Measurements from ENCODE around the gene GGN. TPM values are rescaled to one million over a fixed set of nuclear protein-coding genes. Genes with fewer than 3 reads are reported as not detected.
"Not testable (repeated sequence)": the region's sequence is repeated elsewhere in the genome, so short reads cannot be mapped to it uniquely, and the experiment has no call there.

GGN gene
- total RNA-seq (2014; rRNA removed; shearing (Covaris generic)) = 0.11 and 0.21 TPM in 2 replicates

- H3K27me3 ChIP-seq (ENCODE audit: control insufficient read depth, insufficient read depth, low read length) = peaks cover 20% of the 10 kb centered on the region
- peaks cover 6% of the 10 kb centered on the region for H3K36me3 ChIP-seq (replicated peaks; ENCODE audit: control insufficient read depth, insufficient read depth, low read length)
- H3K4me3 ChIP-seq (ENCODE audit: insufficient read depth, low read depth, low read length) = peak within 1 kb of the TSS; percentile 88
- DNase-seq = peak; percentile 99
These were observed at the start of gene GGN for GRCh38 chr19:38387550-38388348. Gene GGN (minus strand): TSS chr19:38388034. CDS start chr19:38387261, 773 bp downstream.

GRCh38 chr19:38437295-38437694 is 49.5 kb upstream of the GGN start:
- peaks cover 2% of the 10 kb centered on the region; the same call in 1 of the 2 replicates for H3K27me3 ChIP-seq (ENCODE audit: control insufficient read depth, insufficient read depth, low read length)
- H3K4me3 ChIP-seq (ENCODE audit: insufficient read depth, low read depth, low read length) = no peak overlapping the region
- H3K36me3 ChIP-seq (replicated peaks; ENCODE audit: control insufficient read depth, insufficient read depth, low read length) = 0 out of 2 replicates have a peak, but pooled peaks cover 1% of the 10 kb centered on the region
- DNase-seq = no peak

- peak overlapping the region; percentile 59 for H3K4me3 ChIP-seq (ENCODE audit: insufficient read depth, low read depth, low read length)
- DNase-seq = peak; percentile 96
- H3K27me3 ChIP-seq (ENCODE audit: control insufficient read depth, insufficient read depth, low read length) = peaks cover 2% of the 10 kb centered on the region; the same call in 1 of the 2 replicates
- H3K36me3 ChIP-seq (replicated peaks; ENCODE audit: control insufficient read depth, insufficient read depth, low read length) = 0 out of 2 replicates have a peak, but pooled peaks cover 1% of the 10 kb centered on the region
These were observed 46.8 kb upstream of the GGN start for GRCh38 chr19:38434549-38435051.

GRCh38 chr19:38433268-38433733 is 45.5 kb upstream of the GGN start, which contains the start of gene RYR1:
Gene RYR1 (plus strand): TSS chr19:38433691. CDS start chr19:38433830, 139 bp downstream.
- Histone ChIP-seq H3K27me3 (ENCODE audit: control insufficient read depth, insufficient read depth, low read length) (peaks cover 2% of the 10 kb centered on the region; the same call in 1 of the 2 replicates), H3K4me3 (ENCODE audit: insufficient read depth, low read depth, low read length) (peak within 1 kb of the TSS; percentile 59), H3K36me3 (replicated peaks; ENCODE audit: control insufficient read depth, insufficient read depth, low read length) (0 out of 2 replicates have a peak, but pooled peaks cover 1% of the 10 kb centered on the region)
- DNase-seq = peak; percentile 98

- Histone ChIP-seq H3K4me3 (ENCODE audit: insufficient read depth, low read depth, low read length) (no peak overlapping the region), H3K27me3 (ENCODE audit: control insufficient read depth, insufficient read depth, low read length) (peaks cover 2% of the 10 kb centered on the region; the same call in 1 of the 2 replicates), H3K36me3 (replicated peaks; ENCODE audit: control insufficient read depth, insufficient read depth, low read length) (no peaks in the 10 kb centered on the region)
- no peak for DNase-seq
These were observed 43.1 kb upstream of the GGN start for GRCh38 chr19:38430931-38431330.

- no peak overlapping the region for H3K4me3 ChIP-seq (ENCODE audit: insufficient read depth, low read depth, low read length)
- peaks cover 2% of the 10 kb centered on the region; the same call in 1 of the 2 replicates for H3K27me3 ChIP-seq (ENCODE audit: control insufficient read depth, insufficient read depth, low read length)
- no peak for DNase-seq
- H3K36me3 ChIP-seq (replicated peaks; ENCODE audit: control insufficient read depth, insufficient read depth, low read length) = no peaks in the 10 kb centered on the region
These were observed 42.0 kb upstream of the GGN start for GRCh38 chr19:38429811-38430156.

- peak; percentile 5 for DNase-seq
- peaks cover 2% of the 10 kb centered on the region; the same call in 1 of the 2 replicates for H3K27me3 ChIP-seq (ENCODE audit: control insufficient read depth, insufficient read depth, low read length)
- no peak overlapping the region for H3K4me3 ChIP-seq (ENCODE audit: insufficient read depth, low read depth, low read length)
These were observed 41.4 kb upstream of the GGN start for GRCh38 chr19:38429055-38429810.

GRCh38 chr19:38427035-38427677 is 39.3 kb upstream of the GGN start:
- not testable (repeated sequence) for DNase-seq; H3K4me3 ChIP-seq (ENCODE audit: insufficient read depth, low read depth, low read length); H3K27me3 ChIP-seq (ENCODE audit: control insufficient read depth, insufficient read depth, low read length); H3K36me3 ChIP-seq (replicated peaks; ENCODE audit: control insufficient read depth, insufficient read depth, low read length)

More at GRCh38 chr19:38429055-38429810, 41.4 kb upstream of the GGN start:
- no peaks in the 10 kb centered on the region for H3K36me3 ChIP-seq (replicated peaks; ENCODE audit: control insufficient read depth, insufficient read depth, low read length)

GRCh38 chr19:38425810-38426466 is 38.1 kb upstream of the GGN start, which contains the start of gene RASGRP4:
Gene RASGRP4 (minus strand): TSS chr19:38426219. CDS start chr19:38426091, 128 bp downstream.
- DNase-seq = peak; percentile 85

GRCh38 chr19:38425222-38425809 is 37.5 kb upstream of the GGN start:
- Histone ChIP-seq H3K27me3 (ENCODE audit: control insufficient read depth, insufficient read depth, low read length) (no peaks in the 10 kb centered on the region), H3K4me3 (ENCODE audit: insufficient read depth, low read depth, low read length) (peak overlapping the region; percentile 11; the same call in 1 of the 2 replicates), H3K36me3 (replicated peaks; ENCODE audit: control insufficient read depth, insufficient read depth, low read length) (no peaks in the 10 kb centered on the region)
- DNase-seq = peak; percentile 65

More at GRCh38 chr19:38425810-38426466, 38.1 kb upstream of the GGN start, which contains the start of gene RASGRP4:
- H3K4me3 ChIP-seq (ENCODE audit: insufficient read depth, low read depth, low read length) = peak within 1 kb of the TSS; percentile 11; the same call in 1 of the 2 replicates
- H3K27me3 ChIP-seq (ENCODE audit: control insufficient read depth, insufficient read depth, low read length) = no peaks in the 10 kb centered on the region
- H3K36me3 ChIP-seq (replicated peaks; ENCODE audit: control insufficient read depth, insufficient read depth, low read length) = no peaks in the 10 kb centered on the region

- Histone ChIP-seq H3K27me3 (ENCODE audit: control insufficient read depth, insufficient read depth, low read length) (no peaks in the 10 kb centered on the region; the same call in 1 of the 2 replicates), H3K4me3 (ENCODE audit: insufficient read depth, low read depth, low read length) (no peak overlapping the region), H3K36me3 (replicated peaks; ENCODE audit: control insufficient read depth, insufficient read depth, low read length) (no peaks in the 10 kb centered on the region)
- no peak for DNase-seq
These were observed 36.4 kb upstream of the GGN start for GRCh38 chr19:38424272-38424671.

GRCh38 chr19:38422438-38422837 is 34.6 kb upstream of the GGN start:
- H3K27me3 ChIP-seq (ENCODE audit: control insufficient read depth, insufficient read depth, low read length) = peaks cover 7% of the 10 kb centered on the region; the same call in 1 of the 2 replicates
- DNase-seq = no peak
- H3K4me3 ChIP-seq (ENCODE audit: insufficient read depth, low read depth, low read length) = no peak overlapping the region
- H3K36me3 ChIP-seq (replicated peaks; ENCODE audit: control insufficient read depth, insufficient read depth, low read length) = no peaks in the 10 kb centered on the region

GRCh38 chr19:38421856-38422255 is 34.0 kb upstream of the GGN start:
- peak; percentile 55 for DNase-seq
- Histone ChIP-seq H3K4me3 (ENCODE audit: insufficient read depth, low read depth, low read length) (no peak overlapping the region), H3K27me3 (ENCODE audit: control insufficient read depth, insufficient read depth, low read length) (peaks cover 7% of the 10 kb centered on the region; the same call in 1 of the 2 replicates), H3K36me3 (replicated peaks; ENCODE audit: control insufficient read depth, insufficient read depth, low read length) (no peaks in the 10 kb centered on the region)

Measured in H7 (cell line).